HG02973 (cell line): Measurements from ENCODE around the gene MPDU1.
"Not testable (repeated sequence)": the region's sequence is repeated elsewhere in the genome, so short reads cannot be mapped to it uniquely, and the experiment has no call there.

Experiments used
- ATAC-seq: cut with Tn5 transposase; IDR thresholded peaks from one replicate; pipeline ENCODE4 v1.9.1; 2021; ENCODE audit warnings: moderate library complexity; ENCODE audit not compliant: unreplicated experiment

Gene MPDU1

GRCh38 chr17:7614425-7615264 is 31.0 kb downstream of the MPDU1 start, which contains the start of gene FXR2:
TSS of gene FXR2 (minus strand) at chr17:7614897. CDS start at chr17:7614532, 365 bp downstream.
- peak; percentile 79 for ATAC-seq

- no peak for ATAC-seq
These were observed 31.7 kb downstream of the MPDU1 start for GRCh38 chr17:7615265-7615747.

GRCh38 chr17:7618608-7619007 is 35.0 kb downstream of the MPDU1 start:
- no peak for ATAC-seq

GRCh38 chr17:7620835-7621234 is 37.2 kb downstream of the MPDU1 start:
- no peak for ATAC-seq

- ATAC-seq: no peak
These were observed 40.0 kb downstream of the MPDU1 start for GRCh38 chr17:7623661-7624060.

GRCh38 chr17:7625749-7626148 is 42.1 kb downstream of the MPDU1 start:
- ATAC-seq: not testable (repeated sequence)

- ATAC-seq: no peak
These were observed 42.7 kb downstream of the MPDU1 start for GRCh38 chr17:7626307-7626706.

GRCh38 chr17:7626956-7627249 is 43.3 kb downstream of the MPDU1 start:
- no peak for ATAC-seq

- peak; percentile 81 for ATAC-seq
These were observed 43.8 kb downstream of the MPDU1 start, which contains the start of gene SAT2 for GRCh38 chr17:7627250-7628121. TSS of gene SAT2 (minus strand) at chr17:7627821. CDS start at chr17:7627635, 186 bp downstream.

- ATAC-seq: no peak
These were observed 46.4 kb downstream of the MPDU1 start, which contains the start of gene SHBG for GRCh38 chr17:7629939-7630571. TSS of gene SHBG (plus strand) at chr17:7630135. CDS start at chr17:7630173, 38 bp downstream.

- ATAC-seq: no peak
These were observed 48.0 kb downstream of the MPDU1 start for GRCh38 chr17:7631398-7632380.

GRCh38 chr17:7632492-7632894 is 48.8 kb downstream of the MPDU1 start:
- no peak for ATAC-seq

GRCh38 chr17:7633093-7633492 is 49.4 kb downstream of the MPDU1 start:
- ATAC-seq: no peak

GRCh38 chr17:7634384-7634783 is 50.7 kb downstream of the MPDU1 start:
- ATAC-seq: no peak

GRCh38 chr17:7636163-7636562 is 52.5 kb downstream of the MPDU1 start:
- ATAC-seq: no peak
